GM19193 (cell line): Measurements from ENCODE around the gene PKD2L1.

Experiments
- POLR2A ChIP-seq: IDR thresholded peaks from 4 replicates; pipeline ENCODE4 v1.6.1; 2011; ENCODE audit not compliant: insufficient read depth, insufficient read length; ENCODE audit errors: extremely low read depth

The PKD2L1 gene

GRCh38 chr10:100318207-100318606, 11.8 kb downstream of the PKD2L1 start:
- TF ChIP-seq POLR2A = no peak

GRCh38 chr10:100315615-100316014, 14.4 kb downstream of the PKD2L1 start:
- no peak for TF ChIP-seq POLR2A

GRCh38 chr10:100311298-100311697, 18.7 kb downstream of the PKD2L1 start:
- no peak for TF ChIP-seq POLR2A

- TF ChIP-seq POLR2A = no peak
Measured at GRCh38 chr10:100307684-100308083, 22.3 kb downstream of the PKD2L1 start.

GRCh38 chr10:100306861-100307260, 23.2 kb downstream of the PKD2L1 start:
- TF ChIP-seq POLR2A = no peak

GRCh38 chr10:100304414-100304813, 25.6 kb downstream of the PKD2L1 start:
- no peak for TF ChIP-seq POLR2A

- no peak for TF ChIP-seq POLR2A
Measured at GRCh38 chr10:100303724-100304319, 26.2 kb downstream of the PKD2L1 start.

GRCh38 chr10:100297242-100297641, 32.8 kb downstream of the PKD2L1 start:
- TF ChIP-seq POLR2A = no peak

- TF ChIP-seq POLR2A = no peak
Measured at GRCh38 chr10:100293066-100293465, 37.0 kb downstream of the PKD2L1 start.

- no peak for TF ChIP-seq POLR2A
Measured at GRCh38 chr10:100291356-100291755, 38.7 kb downstream of the PKD2L1 start.

- no peak for TF ChIP-seq POLR2A
Measured at GRCh38 chr10:100289641-100290040, 40.4 kb downstream of the PKD2L1 start.

GRCh38 chr10:100288196-100288595, 41.8 kb downstream of the PKD2L1 start:
- no peak for TF ChIP-seq POLR2A

- no peak for TF ChIP-seq POLR2A
Measured at GRCh38 chr10:100287756-100288155, 42.3 kb downstream of the PKD2L1 start.

- TF ChIP-seq POLR2A = peak; percentile 96
Measured at GRCh38 chr10:100286051-100287033, 43.7 kb downstream of the PKD2L1 start, which contains the start of gene BLOC1S2. Gene BLOC1S2 (minus strand): TSS chr10:100286680. CDS start chr10:100286659, 21 bp downstream.

- TF ChIP-seq POLR2A = no peak
Measured at GRCh38 chr10:100282907-100283306, 47.1 kb downstream of the PKD2L1 start.
